IMR-90 (cell line): ENCODE results near the gene JMJD1C. TPM values are rescaled to one million over a fixed set of nuclear protein-coding genes. Genes with fewer than 3 reads are reported as not detected.

ENCODE experiments used
- ATAC-seq: fragments of 200-7000 bp; cut with Tn5 transposase; 2 replicates; pipeline ENCODE4 v1.9.1; 2020; ENCODE audit warnings: low read depth, mild to moderate bottlenecking, moderate library complexity
- BruUV-seq: library from RNA; stranded (reverse); fragments of 400-500 nt; replicated peaks from 2 replicates; lab custom pipeline; 2021; lab: Mats Ljungman, UMichigan
- CTCF ChIA-PET: fragments of 300-600 bp; formaldehyde crosslinking; extraction: SDS; loops from one replicate; lab custom pipeline; 2021; ENCODE audit warnings: antibody characterized with exemption; lab: Yijun Ruan, JAX
- POLR2A ChIA-PET: fragments of 300-600 bp; sonication (Branson Sonifier 250); formaldehyde crosslinking; loops from one replicate; lab custom pipeline; 2022; ENCODE audit warnings: antibody characterized with exemption; ENCODE audit not compliant: unreplicated experiment; lab: Charles Lee
- DNase-seq: peaks from one replicate; pipeline ENCODE4 v3.0.0; 2013
- H2AFZ ChIP-seq: replicated peaks from 2 replicates; pipeline ENCODE3; 2013; ENCODE audit warnings: low read length, mild to moderate bottlenecking; ENCODE audit not compliant: poor library complexity
- H2AK5ac ChIP-seq: 2 replicates; pipeline ENCODE4 v1.6.1; 2013; ENCODE audit warnings: low read depth, low read length, inconsistent platforms
- H2AK9ac ChIP-seq: replicated peaks from 2 replicates; pipeline ENCODE3; 2013; ENCODE audit warnings: mild to moderate bottlenecking, low read depth, low read length, moderate library complexity; ENCODE audit not compliant: poor library complexity
- H2BK120ac ChIP-seq: 2 replicates; pipeline ENCODE4 v1.6.1; 2013; ENCODE audit warnings: low read depth, low read length, inconsistent platforms
- H2BK15ac ChIP-seq: 3 replicates; pipeline ENCODE4 v1.6.1; 2013; ENCODE audit warnings: low read depth, low read length, inconsistent platforms
- H2BK20ac ChIP-seq: 2 replicates; pipeline ENCODE4 v1.6.1; 2013; ENCODE audit warnings: low read depth, mild to moderate bottlenecking, inconsistent platforms, low read length, moderate library complexity
- H2BK5ac ChIP-seq: 2 replicates; pipeline ENCODE4 v1.6.1; 2013; ENCODE audit warnings: mild to moderate bottlenecking, low read depth, low read length, inconsistent platforms; ENCODE audit not compliant: poor library complexity, severe bottlenecking
- H3K14ac ChIP-seq: replicated peaks from 2 replicates; pipeline ENCODE4 v1.6.1; 2013; ENCODE audit warnings: low read depth, low read length, inconsistent platforms
- H3K18ac ChIP-seq: 2 replicates; pipeline ENCODE4 v1.6.1; 2013; ENCODE audit warnings: low read depth, low read length, control low read depth
- H3K23ac ChIP-seq: 2 replicates; pipeline ENCODE4 v1.6.1; 2013; ENCODE audit warnings: low read depth, low read length, inconsistent platforms
- H3K27ac ChIP-seq: 2 replicates; pipeline ENCODE4 v1.5.1; 2013; ENCODE audit warnings: mild to moderate bottlenecking, control low read depth, low read length; ENCODE audit not compliant: insufficient read depth
- H3K27me3 ChIP-seq: 2 replicates; pipeline ENCODE4 v1.6.1; 2013; ENCODE audit warnings: low read length; ENCODE audit not compliant: control insufficient read depth, insufficient read depth
- H3K36me3 ChIP-seq: 2 replicates; pipeline ENCODE4 v1.6.1; 2013; ENCODE audit warnings: low read length, mixed read lengths; ENCODE audit not compliant: control insufficient read depth, insufficient read depth
- H3K4ac ChIP-seq: 2 replicates; pipeline ENCODE4 v1.6.1; 2013; ENCODE audit warnings: low read depth, low read length, inconsistent platforms
- H3K4me1 ChIP-seq: 2 replicates; pipeline ENCODE4 v1.6.1; 2013; ENCODE audit warnings: low read length, mixed read lengths; ENCODE audit not compliant: control insufficient read depth, insufficient read depth
- H3K4me2 ChIP-seq: 2 replicates; pipeline ENCODE4 v1.6.1; 2013; ENCODE audit warnings: low read depth, mild to moderate bottlenecking, control low read depth, low read length, moderate library complexity
- H3K4me3 ChIP-seq: 2 replicates; pipeline ENCODE4 v1.5.1; 2013; ENCODE audit warnings: low read depth, mild to moderate bottlenecking, control low read depth, low read length, moderate library complexity; ENCODE audit not compliant: insufficient read depth
- H3K56ac ChIP-seq: 2 replicates; pipeline ENCODE4 v1.6.1; 2013; ENCODE audit warnings: low read length, inconsistent platforms; ENCODE audit not compliant: insufficient read depth; ENCODE audit errors: extremely low read depth
- H3K79me1 ChIP-seq, 2 experiments: 2 replicates each; pipeline ENCODE4 v1.6.1; 2013; ENCODE audit warnings: low read length in 2 of 2, inconsistent platforms in 1 of 2, low read depth in 1 of 2
- H3K9ac ChIP-seq: 2 replicates; pipeline ENCODE4 v1.6.1; 2013; ENCODE audit warnings: low read depth, low read length, control low read depth
- H3K9me1 ChIP-seq: 2 replicates; pipeline ENCODE4 v1.6.1; 2013; ENCODE audit warnings: low read length, inconsistent platforms; ENCODE audit not compliant: insufficient read depth
- H3K9me3 ChIP-seq: 2 replicates; pipeline ENCODE4 v1.6.1; 2013; ENCODE audit warnings: low read length; ENCODE audit not compliant: control insufficient read depth, insufficient read depth
- H4K20me1 ChIP-seq: 2 replicates; pipeline ENCODE4 v1.6.1; 2013; ENCODE audit warnings: low read length, inconsistent platforms; ENCODE audit not compliant: insufficient read depth
- H4K5ac ChIP-seq: 2 replicates; pipeline ENCODE4 v1.6.1; 2013; ENCODE audit warnings: mild to moderate bottlenecking, low read depth, low read length, control low read depth
- H4K8ac ChIP-seq, 2 experiments: 2 replicates each; pipeline ENCODE4 v1.6.1; 2013; ENCODE audit warnings: low read depth in 2 of 2, low read length in 2 of 2, control low read depth in 1 of 2, inconsistent platforms in 1 of 2
- H4K91ac ChIP-seq: 2 replicates; pipeline ENCODE4 v1.6.1; 2013; ENCODE audit warnings: low read depth, low read length, inconsistent platforms; ENCODE audit not compliant: insufficient read depth
- NFE2L2 ChIP-seq: fragments of 150-350 bp; IDR thresholded peaks from 2 replicates; pipeline ENCODE4 v1.6.1; 2016; ENCODE audit warnings: low read depth, mild to moderate bottlenecking, low read length
- POLR2A ChIP-seq: IDR thresholded peaks from 2 replicates; pipeline ENCODE4 v1.6.1; 2012; ENCODE audit warnings: mild to moderate bottlenecking, low read depth, low read length
- RCOR1 ChIP-seq: IDR thresholded peaks from 2 replicates; pipeline ENCODE4 v1.6.1; 2012; ENCODE audit warnings: mild to moderate bottlenecking, low read length, improper control_type of control experiment; ENCODE audit not compliant: insufficient replicate concordance
- WGBS, 2 experiments: methylation state at CpG; one replicate each; pipeline versions ENCODE4 v1.1.5 to v1.1.7; 2013; ENCODE audit warnings: missing lambda C conversion rate in 2 of 2; ENCODE audit not compliant: insufficient read length in 1 of 2; ENCODE audit errors: extremely low coverage in 2 of 2; 5-methylcytosine and 5-hydroxymethylcytosine counted together
- dilution Hi-C: fragments of 300-500 bp; cut with HindIII; formaldehyde crosslinking; loops from one replicate; pipeline ENCODE4 v1.14.3; 2018; ENCODE audit warnings: low sequenced_read_pairs; ENCODE audit not compliant: unreplicated experiment
- in situ Hi-C: fragments of 300-500 bp; cut with MboI; formaldehyde crosslinking; loops from 3 replicates; pipeline ENCODE4 v1.14.3; 2019; ENCODE audit warnings: low sequenced_read_pairs, inconsistent platforms, mixed read lengths
- intact Hi-C: fragments of 100-400 bp; cut with micrococcal nuclease; formaldehyde crosslinking; loops from 2 replicates; pipeline ENCODE4 v1.10.0; 2022
- polyA plus RNA-seq, 3 experiments: library from polyadenylated mRNA; depleted of rRNA; stranded (reverse); fragments of >200 nt; gene quantifications; 2 replicates each; pipeline ENCODE4 v1.2.3, GENCODE V29; 2012; ENCODE audit warnings: low replicate concordance in 1 of 3
- total RNA-seq: library from RNA; depleted of rRNA; stranded (reverse); fragments of >200 nt; gene quantifications from 2 replicates; pipeline ENCODE4 v1.2.3, GENCODE V29; 2012

JMJD1C gene
- total and polyA plus RNA-seq, 2 of the 4 experiments (the other 2 are of a cell fraction): 15.6 to 96.8 TPM

GRCh38 chr10:63323701-63324494 is 141.9 kb downstream of the JMJD1C start:
- no TSS peak for BruUV-seq

More at GRCh38 chr10:63323701-63324494, 141.9 kb downstream of the JMJD1C start:
- Histone ChIP-seq H2BK20ac (no peak overlapping the region), H4K8ac (no peak overlapping the region), H3K4me2 (no peak overlapping the region), H3K56ac (no peak overlapping the region), H2BK5ac (no peak overlapping the region), H2AK5ac (no peak overlapping the region), H3K14ac (no peak overlapping the region), H3K27me3 (no peaks in the 10 kb centered on the region), H4K91ac (no peak overlapping the region), H3K23ac (no peak overlapping the region), H3K9ac (no peak overlapping the region), H3K4me3 (no peak overlapping the region), H3K27ac (no peak overlapping the region), H3K36me3 (peaks cover 2% of the 10 kb centered on the region; the same call in 1 of the 2 replicates), H2BK120ac (no peak overlapping the region), H3K18ac (no peak overlapping the region), H3K9me1 (no peaks in the 10 kb centered on the region; the same call in 1 of the 2 replicates), H3K4ac (no peak overlapping the region), H3K79me1 (peaks cover 24 to 32% of the 10 kb centered on the region in 2 experiments), H3K9me3 (no peaks in the 10 kb centered on the region), H2AK9ac (no peak overlapping the region), H3K4me1 (no peaks in the 10 kb centered on the region), H2AFZ (no peak overlapping the region), H4K5ac (no peak overlapping the region), H2BK15ac (no peak overlapping the region), H4K20me1 (no peaks in the 10 kb centered on the region)
- dilution Hi-C loops (no loop called here), intact Hi-C loops (no loop called here), in situ Hi-C loops (no loop called here)
- ATAC-seq (no peak), DNase-seq (no peak)
- WGBS, 2 experiments: no CpG with 5 or more reads among the region's 6 CpGs
- ChIA-PET CTCF (no interaction called here), POLR2A (no interaction called here)
- TF ChIP-seq RCOR1: no peak
- TF ChIP-seq POLR2A: no peak
- TF ChIP-seq NFE2L2: no peak
